ENCODE measurements around the gene CTNNA2.

Gene CTNNA2

DNA sequence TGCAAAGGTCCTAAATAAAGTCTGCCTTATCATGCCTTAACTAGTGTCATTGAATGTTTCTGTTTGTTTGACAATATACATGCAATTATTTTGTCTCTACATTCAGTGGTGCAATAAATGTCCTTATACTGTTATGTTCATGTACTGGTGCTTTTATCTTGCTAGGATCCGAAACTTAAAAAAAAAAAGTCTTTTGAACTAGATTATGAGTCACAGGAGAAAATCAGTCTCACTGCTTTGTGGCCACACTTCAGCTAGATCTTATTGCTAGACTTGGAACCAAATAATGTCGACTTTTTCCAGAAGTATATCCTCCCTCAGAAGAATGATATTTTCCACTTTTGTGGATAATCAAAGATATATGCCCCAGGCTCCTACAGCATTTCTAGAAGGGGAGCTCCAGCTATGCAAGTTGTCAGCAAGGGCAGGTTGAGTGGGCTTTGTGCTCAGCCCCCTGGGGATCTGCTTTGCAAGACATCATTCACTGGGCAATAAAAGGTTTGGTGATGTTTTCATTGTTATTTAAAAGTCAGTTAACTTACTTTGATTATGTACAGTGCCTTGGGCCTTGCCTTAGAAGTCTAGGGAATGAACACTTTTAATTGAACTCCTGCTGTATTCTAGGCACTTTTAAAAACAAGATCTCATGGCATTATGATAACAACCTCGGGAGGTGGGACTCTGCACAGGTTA lies 948.8 kb downstream of the CTNNA2 start:
- TF ChIP-seq TAF1 (IDR thresholded peaks at IDR 0.05; ENCODE audit: borderline replicate concordance, low read depth, low read length) (no peak), POLR2A (IDR thresholded peaks at IDR 0.05; ENCODE audit: low read depth, low read length) (no peak), POLR2AphosphoS5 (IDR thresholded peaks at IDR 0.05; ENCODE audit: low read depth, low read length) (no peak)
- no peak for DNase-seq (ENCODE audit: insufficient read length)
- no peak for FAIRE-seq

GRCh38 chr2:80462654-80463053 lies 949.8 kb downstream of the CTNNA2 start:
- TF ChIP-seq POLR2A (IDR thresholded peaks at IDR 0.05; ENCODE audit: low read depth, low read length) (no peak), POLR2AphosphoS5 (IDR thresholded peaks at IDR 0.05; ENCODE audit: low read depth, low read length) (no peak), TAF1 (IDR thresholded peaks at IDR 0.05; ENCODE audit: borderline replicate concordance, low read depth, low read length) (no peak)
- DNase-seq (ENCODE audit: insufficient read length) (no peak), FAIRE-seq (no peak)

- no peak for DNase-seq (ENCODE audit: insufficient read length)
- no peak for FAIRE-seq
- TF ChIP-seq POLR2A (IDR thresholded peaks at IDR 0.05; ENCODE audit: low read depth, low read length) = no peak
- no peak for TF ChIP-seq POLR2AphosphoS5 (IDR thresholded peaks at IDR 0.05; ENCODE audit: low read depth, low read length)
- no peak for TF ChIP-seq TAF1 (IDR thresholded peaks at IDR 0.05; ENCODE audit: borderline replicate concordance, low read depth, low read length)
Observed at GRCh38 chr2:80464275-80464674, 951.4 kb downstream of the CTNNA2 start.

DNA sequence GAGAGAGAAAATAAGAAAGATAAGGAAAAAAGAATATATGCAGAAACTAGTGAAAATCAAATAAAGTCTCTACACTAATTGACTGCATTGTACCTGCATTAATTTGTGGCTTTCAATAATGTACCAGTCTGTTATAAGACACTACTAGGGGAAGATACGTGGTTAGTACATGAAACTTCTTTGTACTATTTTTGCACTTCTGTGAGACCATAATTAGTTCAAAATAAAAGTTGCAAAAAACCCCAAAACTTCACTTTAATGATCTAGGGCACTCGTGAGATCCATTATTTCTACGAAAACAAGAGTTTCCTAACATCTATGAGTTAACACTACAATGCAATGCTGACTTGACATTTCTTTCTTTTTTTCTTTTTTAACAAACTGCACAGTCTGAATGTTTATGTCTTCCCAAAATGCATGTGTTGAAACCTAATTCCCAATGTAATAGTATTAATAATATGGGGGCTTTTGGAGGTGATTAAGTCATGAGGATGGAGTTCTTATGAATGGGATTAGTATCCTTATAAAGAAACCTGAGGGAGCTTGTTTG lies 954.5 kb downstream of the CTNNA2 start:
- FAIRE-seq (no peak), DNase-seq (ENCODE audit: insufficient read length) (no peak)
- TF ChIP-seq POLR2A (IDR thresholded peaks at IDR 0.05; ENCODE audit: low read depth, low read length) = no peak

DNA sequence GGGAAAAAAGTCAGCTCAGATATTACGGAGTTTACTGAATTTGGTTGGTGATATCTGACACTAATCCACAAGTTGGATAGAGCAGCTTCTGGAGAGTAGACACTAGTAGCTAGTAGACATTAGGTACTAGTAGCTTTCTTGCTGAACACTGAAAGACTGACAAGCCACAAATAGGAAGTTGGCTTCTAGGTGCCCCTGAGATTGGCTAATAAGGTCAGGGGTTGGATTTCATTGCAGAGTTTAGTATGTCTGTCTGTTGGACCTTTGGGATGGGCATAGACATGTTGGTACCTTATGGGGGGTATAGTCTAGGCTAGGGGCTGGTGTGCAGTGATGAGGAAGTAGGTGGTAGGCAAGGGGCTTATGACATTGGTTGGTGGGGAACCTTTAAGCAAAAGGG lies 956.6 kb downstream of the CTNNA2 start:
- no peak for DNase-seq (ENCODE audit: insufficient read length)
- no peak for FAIRE-seq
- no peak for TF ChIP-seq POLR2A (IDR thresholded peaks at IDR 0.05; ENCODE audit: low read depth, low read length)
- TF ChIP-seq TAF1 (IDR thresholded peaks at IDR 0.05; ENCODE audit: borderline replicate concordance, low read depth, low read length) = no peak
- no peak for TF ChIP-seq POLR2AphosphoS5 (IDR thresholded peaks at IDR 0.05; ENCODE audit: low read depth, low read length)

DNA sequence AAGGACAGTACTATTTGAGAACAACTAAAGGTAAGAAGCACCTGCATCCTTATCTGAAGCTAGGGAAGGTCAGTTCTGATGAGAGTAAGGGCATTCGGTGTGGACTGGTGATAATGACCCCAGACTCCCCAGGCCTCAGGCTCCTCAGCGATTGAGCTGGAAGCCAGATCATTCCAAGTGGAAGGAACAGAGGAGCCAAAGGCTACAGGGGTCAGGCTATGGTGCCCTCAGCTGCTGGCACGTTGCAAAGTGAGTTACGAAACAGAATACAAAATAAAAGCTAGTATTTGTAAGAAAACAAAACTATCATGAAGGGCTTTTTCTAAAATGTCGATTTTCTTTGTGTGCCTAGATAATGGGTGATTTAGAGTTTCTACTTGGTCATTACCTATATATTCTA lies 960.2 kb downstream of the CTNNA2 start:
- DNase-seq (ENCODE audit: insufficient read length) (no peak), FAIRE-seq (no peak)
- TF ChIP-seq TAF1 (IDR thresholded peaks at IDR 0.05; ENCODE audit: borderline replicate concordance, low read depth, low read length) (no peak), POLR2A (IDR thresholded peaks at IDR 0.05; ENCODE audit: low read depth, low read length) (no peak), POLR2AphosphoS5 (IDR thresholded peaks at IDR 0.05; ENCODE audit: low read depth, low read length) (no peak)

- TF ChIP-seq POLR2A (IDR thresholded peaks at IDR 0.05; ENCODE audit: low read depth, low read length) = no peak
- TF ChIP-seq POLR2AphosphoS5 (IDR thresholded peaks at IDR 0.05; ENCODE audit: low read depth, low read length) = no peak
- no peak for TF ChIP-seq TAF1 (IDR thresholded peaks at IDR 0.05; ENCODE audit: borderline replicate concordance, low read depth, low read length)
- FAIRE-seq (no peak), DNase-seq (ENCODE audit: insufficient read length) (no peak)
Observed at GRCh38 chr2:80473796-80474195, 960.9 kb downstream of the CTNNA2 start.

DNA sequence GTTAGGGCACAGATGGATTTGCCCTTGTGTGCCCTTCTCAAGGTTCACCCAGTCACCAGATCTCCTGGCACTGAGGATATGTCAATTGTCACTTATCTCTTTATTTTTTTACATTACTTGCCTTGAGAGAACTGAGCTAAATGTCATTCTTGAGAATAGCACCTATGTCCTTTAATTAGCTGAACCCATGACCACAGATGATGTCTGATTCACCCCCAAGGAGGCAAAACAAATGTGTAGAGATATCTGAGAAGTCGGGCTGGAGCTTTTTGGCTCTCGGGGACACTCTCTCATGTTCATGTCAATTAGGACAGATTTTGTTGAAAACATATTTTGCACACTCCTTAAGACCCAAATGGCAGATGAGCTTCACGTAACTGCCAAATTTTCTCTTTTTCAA lies 963.1 kb downstream of the CTNNA2 start:
- FAIRE-seq = no peak

GRCh38 chr2:80476535-80477117 lies 963.8 kb downstream of the CTNNA2 start:
- DNase-seq (ENCODE audit: insufficient read length) (no peak), FAIRE-seq (no peak)
- TF ChIP-seq POLR2A (IDR thresholded peaks at IDR 0.05; ENCODE audit: low read depth, low read length) = no peak
- TF ChIP-seq TAF1 (IDR thresholded peaks at IDR 0.05; ENCODE audit: borderline replicate concordance, low read depth, low read length) = no peak
- no peak for TF ChIP-seq POLR2AphosphoS5 (IDR thresholded peaks at IDR 0.05; ENCODE audit: low read depth, low read length)

More for the DNA sequence above, 963.1 kb downstream of the CTNNA2 start:
- no peak for TF ChIP-seq POLR2AphosphoS5 (IDR thresholded peaks at IDR 0.05; ENCODE audit: low read depth, low read length)
- TF ChIP-seq TAF1 (IDR thresholded peaks at IDR 0.05; ENCODE audit: borderline replicate concordance, low read depth, low read length) = no peak
- DNase-seq (ENCODE audit: insufficient read length) = no peak

- DNase-seq (ENCODE audit: insufficient read length) (no peak), FAIRE-seq (no peak)
- no peak for TF ChIP-seq POLR2A (IDR thresholded peaks at IDR 0.05; ENCODE audit: low read depth, low read length)
Observed at GRCh38 chr2:80482276-80482675, 969.4 kb downstream of the CTNNA2 start.

DNA sequence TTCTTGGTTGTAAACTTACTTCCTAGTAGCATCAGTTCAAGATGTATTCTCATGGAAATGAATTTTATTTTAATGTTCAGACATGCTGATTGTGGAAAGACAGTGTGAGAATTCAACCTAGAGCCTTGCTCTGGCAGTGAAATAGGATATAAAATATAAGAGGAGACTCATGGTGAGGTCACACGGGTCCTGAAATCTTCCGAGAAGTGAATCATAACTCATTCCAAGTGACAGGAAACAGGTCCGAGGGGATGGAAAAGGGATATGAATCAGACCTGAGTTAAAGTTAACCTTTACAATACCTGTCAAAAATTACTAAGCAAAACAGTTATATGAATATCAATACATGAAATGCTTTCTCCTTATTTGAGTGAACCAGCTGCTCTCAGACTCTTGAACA lies 976.9 kb downstream of the CTNNA2 start:
- no peak for FAIRE-seq
- DNase-seq (ENCODE audit: insufficient read length) = no peak
- TF ChIP-seq POLR2A (IDR thresholded peaks at IDR 0.05; ENCODE audit: low read depth, low read length) = no peak
- no peak for TF ChIP-seq TAF1 (IDR thresholded peaks at IDR 0.05; ENCODE audit: borderline replicate concordance, low read depth, low read length)
- no peak for TF ChIP-seq POLR2AphosphoS5 (IDR thresholded peaks at IDR 0.05; ENCODE audit: low read depth, low read length)

DNA sequence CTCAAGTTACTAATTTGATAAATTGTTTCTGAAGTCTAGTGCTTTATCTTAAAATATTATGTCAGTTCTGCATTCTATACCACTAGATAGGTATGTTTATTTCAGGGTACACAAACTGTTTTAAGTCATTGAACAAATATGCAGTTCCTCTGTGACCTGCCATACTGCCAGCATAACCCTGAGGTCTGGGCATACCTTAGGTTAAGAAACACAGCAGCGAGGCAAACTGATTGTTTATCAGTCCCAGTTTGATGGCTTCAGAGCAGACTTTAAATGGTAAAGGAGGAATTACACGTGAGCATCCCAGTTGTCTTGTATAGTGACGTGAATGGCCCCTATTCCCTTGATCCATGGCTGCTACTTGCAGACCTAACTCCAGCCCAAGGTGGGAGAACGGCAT lies 978.1 kb downstream of the CTNNA2 start:
- DNase-seq (ENCODE audit: insufficient read length) (no peak), FAIRE-seq (no peak)
- TF ChIP-seq POLR2AphosphoS5 (IDR thresholded peaks at IDR 0.05; ENCODE audit: low read depth, low read length) (no peak), POLR2A (IDR thresholded peaks at IDR 0.05; ENCODE audit: low read depth, low read length) (no peak), TAF1 (IDR thresholded peaks at IDR 0.05; ENCODE audit: borderline replicate concordance, low read depth, low read length) (no peak)
